ENCODE results near the gene DNAI1. TPM values are rescaled to one million over a fixed set of nuclear protein-coding genes. Genes with fewer than 3 reads are reported as not detected.
A peak's percentile ranks its signal among the peaks of the same experiment; 100 is the strongest.
"Not testable (repeated sequence)": the region's sequence is repeated elsewhere in the genome, so short reads cannot be mapped to it uniquely, and the experiment has no call there.

Gene DNAI1
- polyA plus RNA-seq (2013, experiment 1 of 2; ENCODE audit: insufficient read length): not detected
- polyA plus RNA-seq (2013, experiment 2 of 2; ENCODE audit: insufficient read length): not detected

GRCh38 chr9:34458013-34458958 lies at the start of gene DNAI1, which contains the start of gene FAM219A:
DNAI1 (plus strand) TSS chr9:34458805; CDS start chr9:34459006, 201 bp downstream.
FAM219A (minus strand) TSS chr9:34458570; CDS start chr9:34458263, 307 bp downstream.
- peak; percentile 98 for DNase-seq

DNA sequence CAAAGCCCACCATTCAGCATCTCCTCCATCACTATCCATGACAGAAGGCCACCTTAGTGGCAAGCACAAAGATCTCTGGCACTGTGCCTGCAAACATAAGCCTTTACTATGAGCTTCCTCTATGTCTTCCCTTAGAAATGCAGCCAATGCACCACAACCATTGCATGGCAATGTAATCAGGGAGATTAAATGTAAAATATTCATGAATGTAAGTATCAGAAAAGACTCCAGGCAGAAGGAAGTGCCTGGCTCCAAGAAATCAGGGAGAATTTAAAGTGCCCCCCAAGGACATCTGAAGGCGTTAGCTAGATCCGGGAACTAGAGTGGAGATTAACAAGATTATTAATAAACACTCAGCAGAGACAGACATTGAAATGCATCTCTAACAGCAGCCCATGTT lies 49.5 kb upstream of the DNAI1 start:
- no peak for DNase-seq

GRCh38 chr9:34412336-34412735 lies 46.3 kb upstream of the DNAI1 start:
- no peak for DNase-seq

DNA sequence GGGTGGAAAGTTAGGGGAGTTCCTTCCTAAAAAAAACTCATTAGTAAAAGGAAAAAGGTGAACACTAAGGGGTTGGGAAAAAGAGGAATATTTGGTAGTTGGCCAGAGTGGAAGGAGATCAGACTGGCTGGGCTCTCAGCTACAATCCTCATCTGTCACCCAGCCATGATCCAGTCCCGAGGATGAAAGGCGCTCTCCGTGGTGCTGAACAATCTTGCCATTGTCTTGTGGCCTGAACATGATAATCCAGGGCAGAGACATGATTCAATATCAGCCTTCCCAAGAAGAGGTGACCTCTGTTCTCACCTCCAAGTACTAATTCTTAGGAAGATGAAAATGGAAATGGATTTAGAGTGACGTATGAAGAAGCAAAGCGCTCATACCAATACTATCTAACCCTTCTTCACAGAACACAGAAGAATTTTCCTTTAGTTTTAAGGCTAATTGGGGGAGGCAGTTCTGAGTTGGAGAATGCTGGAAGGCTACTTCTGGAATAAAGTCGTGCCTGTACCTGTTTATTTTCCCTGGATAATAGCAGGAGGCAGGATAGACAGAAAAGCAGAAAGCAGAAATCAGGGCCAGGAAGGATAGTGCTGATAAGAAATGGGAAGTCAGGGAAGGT lies 45.3 kb upstream of the DNAI1 start:
- DNase-seq: peak; percentile 64

DNA sequence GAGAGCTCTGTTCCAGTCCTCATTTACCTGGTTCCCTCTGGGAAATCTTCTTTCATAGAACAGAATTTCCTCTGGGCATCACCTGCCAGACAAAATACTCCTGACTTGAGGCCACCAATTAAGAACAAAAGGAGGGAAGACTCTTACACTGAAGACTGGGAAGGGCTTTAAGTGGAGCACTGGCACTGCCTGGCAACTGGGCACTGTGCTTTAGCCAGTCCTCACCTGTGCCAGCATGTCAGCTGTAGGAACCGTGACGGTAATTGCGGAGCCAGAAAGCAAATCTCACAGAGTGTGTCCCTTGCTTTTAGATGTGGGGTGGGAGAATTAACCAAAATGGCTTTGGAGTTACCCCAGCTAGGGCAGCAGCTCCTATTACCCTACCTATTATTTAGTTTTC lies 40.9 kb upstream of the DNAI1 start:
- DNase-seq: no peak

DNA sequence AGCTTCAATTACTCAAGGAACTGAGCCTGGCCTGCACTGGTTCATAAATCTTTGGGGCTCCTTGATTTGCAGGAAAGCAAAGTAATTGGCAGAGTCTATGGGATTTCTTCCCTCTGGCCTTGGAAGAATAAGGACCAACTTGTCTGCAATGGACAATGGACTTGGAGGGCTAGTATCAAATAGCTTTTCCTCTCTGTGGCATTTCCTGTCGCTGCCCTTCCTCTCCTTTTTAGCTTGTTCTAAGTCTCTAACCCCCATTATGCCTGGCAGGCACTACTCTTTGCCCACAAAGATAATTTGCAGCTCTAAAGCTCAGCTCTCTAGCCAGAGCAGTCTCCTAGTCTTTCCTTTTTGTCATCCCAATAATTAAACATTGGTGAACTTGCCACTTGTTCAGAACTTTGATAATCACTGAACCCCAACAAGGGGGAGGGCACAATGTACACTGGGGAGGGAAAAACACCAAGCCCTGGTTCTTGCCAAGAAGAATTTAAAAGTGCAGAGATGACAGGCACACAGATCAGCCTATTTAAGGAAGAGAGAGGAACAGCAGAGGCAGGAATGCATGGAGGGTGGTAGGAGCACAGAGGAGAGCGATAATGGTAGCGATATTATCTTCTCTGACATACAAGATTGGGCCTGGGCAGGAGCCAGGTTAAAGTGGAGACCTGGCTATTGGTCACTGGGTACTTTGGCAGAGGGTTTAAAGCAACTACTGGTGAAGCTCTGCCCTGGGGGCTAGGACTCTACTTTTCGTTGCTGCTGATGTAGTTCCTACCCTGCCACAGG lies 38.7 kb upstream of the DNAI1 start:
- DNase-seq: no peak

DNA sequence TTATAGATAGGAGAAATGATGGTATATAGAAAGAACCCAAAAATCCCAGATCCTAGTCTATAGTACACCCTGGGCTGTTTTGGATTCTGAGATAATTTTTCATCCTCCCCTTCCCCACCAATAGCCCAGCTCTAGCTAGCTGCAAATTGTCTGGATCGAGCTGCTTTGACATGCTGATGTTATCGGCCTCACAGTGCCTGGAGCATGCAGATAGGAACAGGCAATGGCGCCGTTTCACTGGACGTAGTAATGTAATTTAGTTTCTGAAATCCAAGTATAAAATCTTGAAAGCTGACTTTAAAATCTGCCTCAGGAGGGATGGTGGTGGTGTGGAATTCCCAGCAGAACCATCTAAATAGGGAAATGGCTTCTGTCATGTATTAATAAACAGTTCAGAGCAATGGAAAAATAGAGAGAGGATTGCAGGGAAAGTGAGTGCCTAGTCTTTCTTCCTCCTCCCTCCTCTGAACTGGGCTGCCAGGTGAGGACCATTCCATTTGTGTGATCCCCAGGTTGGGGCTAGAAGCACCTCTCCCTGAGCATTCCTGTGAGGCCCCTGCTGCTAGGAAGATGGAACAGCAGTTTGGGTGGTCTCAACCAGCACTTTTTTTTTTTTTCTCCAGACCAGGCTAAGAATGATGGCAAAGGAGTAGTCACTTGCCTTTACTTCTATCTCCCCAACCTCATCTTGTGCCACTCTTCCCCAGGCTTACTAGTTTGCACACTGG lies 32.1 kb upstream of the DNAI1 start:
- no peak for DNase-seq

- DNase-seq: no peak
Observed at GRCh38 chr9:34428325-34428958, 30.2 kb upstream of the DNAI1 start.

DNA sequence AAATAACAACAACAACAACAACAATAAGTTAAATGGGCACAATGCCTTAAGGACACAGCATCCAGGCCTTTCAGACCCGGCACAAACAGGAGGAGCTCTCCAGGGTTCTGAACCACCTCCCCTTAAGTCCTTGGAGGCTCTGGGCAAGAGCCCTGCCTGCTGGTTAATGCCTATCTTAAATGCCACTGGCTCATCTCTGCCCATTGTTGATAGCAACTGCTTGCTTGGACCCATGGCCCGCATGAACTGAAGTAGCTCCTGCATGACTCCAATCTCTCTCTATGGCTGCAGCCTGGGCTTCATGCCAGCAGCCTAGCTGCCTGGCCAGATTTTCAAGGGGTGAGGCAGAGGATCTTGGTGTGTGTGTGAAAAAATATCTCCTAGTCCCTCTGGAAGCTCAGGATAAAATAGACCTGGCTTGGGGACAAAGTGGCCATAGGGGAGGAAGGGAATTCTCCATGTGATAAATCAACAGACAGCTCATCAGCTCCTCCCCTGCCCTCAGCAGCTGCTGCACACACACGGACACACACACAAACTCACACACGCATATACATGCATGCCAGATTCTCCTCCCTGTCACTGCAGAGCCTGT lies 27.7 kb upstream of the DNAI1 start:
- peak; percentile 77 for DNase-seq

- DNase-seq: no peak
Observed at GRCh38 chr9:34431667-34432066, 26.9 kb upstream of the DNAI1 start.

DNA sequence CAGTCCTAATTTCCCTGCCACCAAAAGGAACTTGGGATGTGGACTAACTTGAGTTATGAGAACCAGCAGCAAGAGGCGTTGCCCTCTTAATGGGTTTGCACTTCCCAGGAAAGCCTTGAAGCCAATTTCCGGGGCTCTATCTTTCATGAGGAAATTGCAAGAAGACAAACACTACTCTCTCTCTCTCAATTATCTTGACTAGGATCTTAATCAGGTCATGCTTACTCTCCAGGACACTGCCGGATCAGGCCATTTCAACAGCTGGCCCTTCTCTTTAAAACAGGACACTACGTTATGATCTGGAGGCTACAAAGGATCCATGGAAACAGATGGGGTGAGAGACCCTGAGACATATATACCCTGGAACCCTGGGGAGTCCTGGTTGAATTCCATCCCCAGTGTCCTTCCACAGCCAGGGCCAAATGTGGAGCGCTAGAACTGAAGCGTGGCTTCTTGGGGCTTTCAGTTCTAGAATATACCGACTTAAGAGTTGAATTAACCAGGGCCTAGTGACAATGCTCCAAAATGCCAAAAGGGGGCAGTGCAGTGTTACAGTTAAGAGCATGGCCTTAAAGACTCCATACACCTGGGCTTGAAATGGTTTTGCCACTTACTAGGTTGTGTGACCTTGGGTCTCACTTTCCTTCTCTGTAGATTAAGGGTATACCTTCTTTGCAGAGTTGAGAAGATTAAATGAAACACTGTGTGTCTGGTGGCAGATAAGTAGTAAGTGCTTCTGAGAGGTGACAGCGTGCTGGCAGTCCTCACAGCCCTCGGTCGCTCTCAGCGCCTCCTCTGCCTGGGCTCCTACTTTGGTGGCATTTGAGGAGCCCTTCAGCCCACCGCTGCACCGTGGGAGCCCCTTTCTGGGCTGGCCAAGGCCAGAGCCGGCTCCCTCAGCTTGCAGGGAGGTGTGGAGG lies 21.3 kb upstream of the DNAI1 start:
- DNase-seq: peak; percentile 60

DNA sequence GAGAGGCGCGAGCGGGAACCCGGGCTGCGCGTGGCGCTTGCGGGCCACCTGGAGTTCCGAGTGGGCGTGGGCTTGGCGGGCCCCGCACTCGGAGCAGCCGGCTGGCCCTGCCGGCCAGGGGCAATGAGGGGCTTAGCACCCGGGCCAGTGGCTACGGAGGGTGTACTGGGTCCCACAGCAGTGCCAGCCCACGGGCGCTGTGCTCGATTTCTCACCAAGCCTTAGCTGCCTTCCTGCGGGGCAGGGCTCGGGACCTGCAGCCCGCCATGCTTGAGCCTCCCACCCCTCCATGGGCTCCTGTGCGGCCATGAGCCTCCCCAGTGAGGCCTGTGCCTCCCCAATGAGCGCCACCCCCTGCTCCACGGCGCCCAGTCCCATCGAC lies 20.7 kb upstream of the DNAI1 start:
- DNase-seq: not testable (repeated sequence)

- not testable (repeated sequence) for DNase-seq
Observed at GRCh38 chr9:34438465-34438864, 20.1 kb upstream of the DNAI1 start.

DNA sequence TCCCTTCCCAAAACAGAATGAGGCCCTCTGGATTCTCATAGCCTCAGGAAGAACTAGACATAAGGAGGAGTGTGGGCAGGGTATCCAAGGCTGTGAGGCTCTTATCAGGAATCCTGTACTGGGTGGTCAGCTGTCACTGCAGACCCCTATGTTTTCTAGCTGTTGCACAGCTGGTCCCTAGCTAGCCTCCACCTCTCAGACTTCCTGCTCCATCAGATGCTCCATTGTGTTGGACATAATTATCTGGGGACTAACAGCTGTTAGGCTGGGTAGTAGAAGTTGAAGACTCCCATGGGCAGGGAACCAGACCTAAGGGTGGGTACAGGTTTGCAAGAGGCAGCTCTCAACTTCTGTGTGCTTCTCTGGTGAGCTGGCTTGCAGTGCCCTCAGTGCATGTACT lies 18.6 kb upstream of the DNAI1 start:
- no peak for DNase-seq

DNA sequence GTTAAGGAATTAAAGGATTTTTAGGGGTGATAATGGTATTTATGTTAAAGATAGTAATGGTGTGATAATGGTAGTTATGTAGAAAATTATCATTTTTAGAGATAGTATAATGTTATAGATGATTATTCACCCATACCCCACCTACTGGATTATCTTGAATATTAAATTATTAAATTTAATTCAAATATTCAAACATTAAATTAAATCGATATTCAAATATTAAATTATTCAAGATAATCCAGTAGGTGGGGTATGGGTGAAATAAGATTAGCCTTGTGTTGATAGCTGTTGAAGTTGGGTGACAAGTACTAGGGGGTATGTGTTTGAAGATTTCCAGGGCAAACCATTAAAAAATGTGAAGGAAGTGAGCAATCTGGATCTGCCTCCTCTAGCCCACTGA lies 15.8 kb upstream of the DNAI1 start:
- DNase-seq: no peak

DNA sequence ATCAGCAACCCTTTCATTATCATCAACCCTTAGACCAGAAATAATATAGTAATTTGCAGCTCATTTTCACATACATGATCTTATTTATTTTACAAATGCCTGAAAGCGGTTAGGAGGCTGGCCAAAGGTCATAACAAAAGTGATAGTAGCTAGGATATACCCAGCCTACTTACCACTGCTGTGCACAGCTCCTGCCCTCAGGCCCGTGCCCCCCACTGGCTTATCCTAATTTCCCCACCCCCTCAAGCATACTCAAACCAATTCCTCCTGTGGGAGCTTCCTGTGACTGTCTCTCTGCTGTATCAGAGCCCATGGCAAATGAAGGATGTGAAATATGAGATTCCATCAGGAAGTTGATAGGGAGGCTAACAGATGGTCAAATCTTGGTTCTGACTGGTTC lies 15.1 kb upstream of the DNAI1 start:
- no peak for DNase-seq

GRCh38 chr9:34443976-34444375 lies 14.6 kb upstream of the DNAI1 start:
- DNase-seq: no peak

DNA sequence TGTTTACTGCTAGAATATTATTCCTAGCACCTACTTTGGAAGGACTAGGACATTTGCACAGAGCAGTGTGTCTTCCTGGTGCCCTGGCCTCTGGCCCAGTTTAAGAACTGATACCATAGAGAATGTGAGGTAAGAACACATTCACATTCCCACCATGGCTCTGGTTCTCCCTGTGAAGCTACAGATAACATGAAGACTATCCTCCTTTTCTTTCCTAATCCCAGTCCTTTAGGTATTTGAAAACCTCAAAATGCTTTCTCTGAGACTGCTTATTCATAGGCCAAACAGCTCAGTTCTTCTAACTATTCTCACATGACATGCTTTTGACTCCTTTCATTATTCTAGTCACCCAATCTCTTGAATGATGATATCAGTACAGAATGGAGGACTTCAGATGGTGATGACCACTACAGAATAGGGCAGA lies 12.1 kb upstream of the DNAI1 start:
- peak; percentile 56 for DNase-seq

GRCh38 chr9:34446951-34447350 lies 11.7 kb upstream of the DNAI1 start:
- DNase-seq: no peak

DNA sequence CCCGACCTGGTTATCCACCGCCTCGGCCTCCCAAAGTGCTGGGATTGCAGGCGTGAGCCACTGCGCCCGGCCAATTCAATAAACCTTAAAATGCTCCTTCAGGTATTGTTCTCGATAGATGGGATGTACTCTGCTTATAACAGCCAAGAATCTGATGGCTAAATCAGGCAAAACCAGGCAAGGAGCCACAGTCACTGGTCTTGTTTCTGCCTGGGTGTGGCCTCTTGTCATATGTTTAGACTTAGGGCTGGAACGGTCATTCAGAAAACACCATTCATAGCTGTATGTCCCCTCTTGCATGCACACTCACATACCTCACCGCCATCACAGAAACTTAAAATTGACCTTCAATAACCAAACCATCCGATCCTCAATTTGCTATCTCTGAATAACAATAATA lies 8.0 kb upstream of the DNAI1 start:
- DNase-seq: no peak

Measured in fibroblast of skin of back (primary cell).